Renal cortex interstitium (tissue), 11 donors: Measurements from ENCODE around the gene LIPC. TPM values are rescaled to one million over a fixed set of nuclear protein-coding genes. Genes with fewer than 3 reads are reported as not detected.

ENCODE experiments used
- DNase-seq, 11 donors: peaks; one replicate each; pipeline ENCODE4 v3.0.0-alpha.2; 2013; ENCODE audit warnings: low read depth in 9 of 11, low spot score in 4 of 11; ENCODE audit errors: extremely low read depth in 1 of 11
- polyA plus RNA-seq, 3 donors: library from polyadenylated mRNA; unstranded; fragments of 120-200 nt; gene quantifications; one replicate each; pipeline ENCODE4 v1.2.1, GENCODE V29; 2013; ENCODE audit not compliant: insufficient read length in 3 of 3

LIPC gene
- polyA plus RNA-seq, 3 donors: 14.0 to 17.6 (median 15.4) TPM

GRCh38 chr15:58555162-58556027, 123.6 kb downstream of the LIPC start:
- DNase-seq: peak in 2 of 11 donors; percentile 17 to 19

GRCh38 chr15:58556028-58556361, 124.2 kb downstream of the LIPC start:
- no peak for DNase-seq

GRCh38 chr15:58556541-58556940, 124.8 kb downstream of the LIPC start:
- no peak for DNase-seq

- DNase-seq: no peak
Observed at GRCh38 chr15:58558777-58559176, 127.0 kb downstream of the LIPC start.

GRCh38 chr15:58559904-58560588, 128.3 kb downstream of the LIPC start:
- DNase-seq: no peak

GRCh38 chr15:58561321-58561720, 129.5 kb downstream of the LIPC start:
- DNase-seq: no peak

GRCh38 chr15:58562135-58562534, 130.3 kb downstream of the LIPC start:
- DNase-seq: no peak

- DNase-seq: no peak
Observed at GRCh38 chr15:58564981-58565380, 133.2 kb downstream of the LIPC start.

- DNase-seq: no peak
Observed at GRCh38 chr15:58565619-58566018, 133.8 kb downstream of the LIPC start.

GRCh38 chr15:58566029-58566428, 134.2 kb downstream of the LIPC start:
- DNase-seq: no peak

- DNase-seq: no peak
Observed at GRCh38 chr15:58568157-58568571, 136.4 kb downstream of the LIPC start.

GRCh38 chr15:58569455-58569854, 137.7 kb downstream of the LIPC start:
- no peak for DNase-seq

- no peak for DNase-seq
Observed at GRCh38 chr15:58571491-58571890, 139.7 kb downstream of the LIPC start.

- DNase-seq: no peak
Observed at GRCh38 chr15:58572521-58572920, 140.7 kb downstream of the LIPC start.

GRCh38 chr15:58573270-58573669, 141.5 kb downstream of the LIPC start:
- no peak for DNase-seq

- DNase-seq: no peak
Observed at GRCh38 chr15:58574631-58575030, 142.8 kb downstream of the LIPC start.

- no peak for DNase-seq
Observed at GRCh38 chr15:58575045-58575786, 143.4 kb downstream of the LIPC start.

GRCh38 chr15:58576657-58577056, 144.9 kb downstream of the LIPC start:
- no peak for DNase-seq

GRCh38 chr15:58582160-58582559, 150.4 kb downstream of the LIPC start:
- DNase-seq: no peak
